Effector memory CD8-positive, alpha-beta T cell (primary cell): ENCODE results near the gene KLK3.

Experiments used
- ATAC-seq: fragments of 150-1000 bp; cut with Tn5 transposase; replicated peaks from 2 replicates; pipeline ENCODE4 v1.10.0; 2021; ENCODE audit warnings: mild to moderate bottlenecking, moderate library complexity
- DNase-seq, 3 experiments: peaks; one replicate each; pipeline ENCODE4 v3.0.0; 2021
- H3K27ac Mint-ChIP-seq, 2 donors: one replicate each; pipeline ENCODE4 v1.8.0; 2022; ENCODE audit warnings: mild to moderate bottlenecking in 2 of 2, mixed read lengths in 2 of 2, moderate library complexity in 2 of 2
- H3K27me3 Mint-ChIP-seq, 2 donors: one replicate each; pipeline ENCODE4 v1.8.0; 2022; ENCODE audit warnings: mixed read lengths in 2 of 2
- H3K36me3 Mint-ChIP-seq: one replicate; pipeline ENCODE4 v1.8.0; 2022; ENCODE audit warnings: mild to moderate bottlenecking, moderate library complexity, mixed read lengths; ENCODE audit not compliant: insufficient read depth
- H3K4me1 Mint-ChIP-seq, 2 donors: one replicate each; pipeline ENCODE4 v1.8.0; 2022; ENCODE audit warnings: low read depth in 2 of 2, mixed read lengths in 2 of 2
- H3K4me3 Mint-ChIP-seq, 2 donors: one replicate each; pipeline ENCODE4 v1.8.0; 2022; ENCODE audit warnings: mild to moderate bottlenecking in 2 of 2, mixed read lengths in 2 of 2, moderate library complexity in 2 of 2
- H3K9me3 Mint-ChIP-seq, 2 donors: one replicate each; pipeline ENCODE4 v1.8.0; 2022; ENCODE audit warnings: mixed read lengths in 2 of 2

Gene KLK3

GRCh38 chr19:50835785-50836542, 18.8 kb upstream of the KLK3 start:
- H3K4me1 Mint-ChIP-seq: peaks cover 11 to 13% of the 10 kb centered on the region in 2 donors
- H3K27me3 Mint-ChIP-seq: peaks cover 60 to 84% of the 10 kb centered on the region in 2 donors
- ATAC-seq (peak; percentile 80), DNase-seq (peak; percentile 36 to 45 (median 40))
- peak overlapping the region; percentile 86 to 88 for H3K4me3 Mint-ChIP-seq
- peaks cover 4% of the 10 kb centered on the region for H3K36me3 Mint-ChIP-seq
- peak overlapping the region in 1 of 2 donors; percentile 71 for H3K27ac Mint-ChIP-seq
- no peaks in the 10 kb centered on the region for H3K9me3 Mint-ChIP-seq

- Mint-ChIP-seq H3K4me3 (peak overlapping the region; percentile 86 to 88), H3K36me3 (peaks cover 4% of the 10 kb centered on the region), H3K4me1 (peaks cover 11 to 13% of the 10 kb centered on the region in 2 donors), H3K27me3 (peaks cover 59 to 81% of the 10 kb centered on the region in 2 donors), H3K9me3 (peaks cover 0 to 2% of the 10 kb centered on the region in 2 donors), H3K27ac (peak overlapping the region in 1 of 2 donors; percentile 71)
- no peak for ATAC-seq
- no peak for DNase-seq
Measured at GRCh38 chr19:50836543-50837195, 18.0 kb upstream of the KLK3 start.

- H3K4me3 Mint-ChIP-seq: peak overlapping the region; percentile 86 to 88
- H3K36me3 Mint-ChIP-seq: peaks cover 4% of the 10 kb centered on the region
- no peak overlapping the region for H3K27ac Mint-ChIP-seq
- peaks cover 11 to 13% of the 10 kb centered on the region in 2 donors for H3K4me1 Mint-ChIP-seq
- peaks cover 52 to 75% of the 10 kb centered on the region in 2 donors for H3K27me3 Mint-ChIP-seq
- peaks cover 0 to 2% of the 10 kb centered on the region in 2 donors for H3K9me3 Mint-ChIP-seq
- DNase-seq: no peak
- no peak for ATAC-seq
Measured at GRCh38 chr19:50837300-50837699, 17.4 kb upstream of the KLK3 start.

DNA sequence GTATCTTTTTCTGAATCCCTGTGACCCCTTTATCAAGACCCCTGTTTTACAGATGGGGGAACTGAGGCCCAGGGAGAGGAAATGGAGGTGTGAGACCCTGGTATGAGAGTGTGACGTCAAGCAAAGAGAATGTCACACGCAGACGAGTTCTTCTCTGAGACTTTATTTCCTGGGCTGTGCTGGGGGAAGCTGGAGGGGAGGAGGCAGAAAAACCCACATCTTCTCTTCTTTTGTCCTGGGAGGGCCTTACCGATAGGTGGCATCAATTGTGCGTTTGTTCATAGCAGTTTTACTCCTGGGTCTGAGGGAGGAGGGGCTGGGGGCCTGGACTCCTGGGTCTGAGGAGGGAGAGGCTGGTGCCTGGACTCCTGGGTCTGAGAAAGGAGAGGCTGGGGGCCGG, 16.5 kb upstream of the KLK3 start:
- H3K27ac Mint-ChIP-seq: no peak overlapping the region
- H3K9me3 Mint-ChIP-seq: peaks cover 2% of the 10 kb centered on the region in 2 donors
- ATAC-seq (no peak), DNase-seq (no peak)
- peaks cover 43 to 66% of the 10 kb centered on the region in 2 donors for H3K27me3 Mint-ChIP-seq
- no peak overlapping the region for H3K4me3 Mint-ChIP-seq
- H3K4me1 Mint-ChIP-seq: peaks cover 11 to 13% of the 10 kb centered on the region in 2 donors
- peaks cover 4% of the 10 kb centered on the region for H3K36me3 Mint-ChIP-seq

DNA sequence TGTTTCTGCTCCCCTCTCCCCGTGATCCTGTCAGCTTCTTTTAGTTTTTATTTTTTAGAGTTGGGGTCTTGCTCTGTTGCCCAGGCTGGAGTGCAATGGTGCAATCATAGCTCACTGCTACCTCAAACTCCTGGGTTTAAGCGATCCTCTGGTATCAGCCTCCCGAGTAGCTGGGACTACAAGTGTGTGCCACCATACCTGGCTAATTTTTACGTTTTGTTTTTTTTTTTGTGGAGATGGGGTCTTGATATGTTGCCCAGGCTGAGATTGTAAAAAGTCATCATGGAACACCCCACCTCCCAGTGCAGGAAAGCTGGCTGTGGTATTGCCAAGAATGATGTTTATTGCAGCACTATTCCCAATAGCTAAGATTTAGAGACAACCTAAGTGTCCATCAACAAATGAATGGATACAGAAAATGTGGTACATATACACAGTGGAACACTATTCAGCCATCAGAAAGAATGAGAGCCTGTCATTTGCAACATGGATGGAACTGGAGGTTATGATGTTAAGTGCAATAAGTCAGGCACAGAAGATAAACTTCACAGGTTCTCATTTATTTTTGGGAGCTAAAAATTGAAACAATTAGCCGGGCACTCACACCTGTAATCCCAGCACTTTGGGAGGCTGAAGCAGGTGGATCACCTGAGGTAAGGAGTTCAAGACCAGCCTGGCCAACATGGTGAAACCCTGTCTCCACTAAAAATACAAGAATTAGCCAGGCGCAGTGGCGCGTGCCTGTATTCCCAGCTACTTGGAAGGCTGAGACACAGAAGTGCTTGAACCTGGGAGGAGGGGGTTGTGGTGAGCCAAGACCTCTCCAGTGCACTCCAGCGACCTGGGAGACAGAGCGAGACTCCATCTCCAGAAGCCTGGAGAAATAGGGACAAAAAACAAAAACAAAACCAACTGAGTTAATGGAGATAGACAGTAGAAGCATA, 14.7 kb upstream of the KLK3 start:
- H3K9me3 Mint-ChIP-seq: peaks cover 2 to 9% of the 10 kb centered on the region in 2 donors
- peaks cover 11 to 13% of the 10 kb centered on the region in 2 donors for H3K4me1 Mint-ChIP-seq
- peaks cover 42 to 72% of the 10 kb centered on the region in 2 donors for H3K27me3 Mint-ChIP-seq
- no peak for DNase-seq
- no peak overlapping the region for H3K4me3 Mint-ChIP-seq
- no peak overlapping the region for H3K27ac Mint-ChIP-seq
- peaks cover 4% of the 10 kb centered on the region for H3K36me3 Mint-ChIP-seq
- no peak for ATAC-seq

DNA sequence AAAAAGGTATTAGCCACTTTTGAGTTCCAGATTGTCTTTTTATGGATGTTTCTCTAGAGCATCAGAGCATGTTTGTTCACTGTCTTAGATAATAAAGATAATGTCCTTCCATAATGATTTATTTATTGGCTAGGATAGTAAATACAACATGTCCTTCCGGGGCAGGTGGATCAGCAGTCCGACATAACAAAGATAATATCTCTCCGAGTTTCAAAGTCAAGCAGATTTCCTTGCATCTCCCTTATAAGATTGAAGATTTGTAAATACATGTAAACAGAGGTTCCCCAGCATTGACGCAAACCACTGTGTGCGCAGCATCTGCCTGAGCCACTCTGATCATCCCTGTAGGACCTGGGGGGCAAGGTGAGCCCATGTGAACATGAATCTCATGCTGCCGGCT, 12.6 kb upstream of the KLK3 start:
- H3K4me1 Mint-ChIP-seq: no peaks in the 10 kb centered on the region
- H3K9me3 Mint-ChIP-seq: peaks cover 2 to 9% of the 10 kb centered on the region in 2 donors
- no peak for DNase-seq
- no peak for ATAC-seq
- peaks cover 33 to 52% of the 10 kb centered on the region in 2 donors for H3K27me3 Mint-ChIP-seq
- no peak overlapping the region for H3K27ac Mint-ChIP-seq
- no peak overlapping the region for H3K4me3 Mint-ChIP-seq
- H3K36me3 Mint-ChIP-seq: no peaks in the 10 kb centered on the region

GRCh38 chr19:50843205-50843604, 11.5 kb upstream of the KLK3 start:
- H3K36me3 Mint-ChIP-seq: no peaks in the 10 kb centered on the region
- H3K27me3 Mint-ChIP-seq: peaks cover 26 to 42% of the 10 kb centered on the region in 2 donors
- H3K4me1 Mint-ChIP-seq: no peaks in the 10 kb centered on the region
- ATAC-seq: no peak
- no peak for DNase-seq
- H3K4me3 Mint-ChIP-seq: no peak overlapping the region
- no peak overlapping the region for H3K27ac Mint-ChIP-seq
- peaks cover 2 to 9% of the 10 kb centered on the region in 2 donors for H3K9me3 Mint-ChIP-seq

DNA sequence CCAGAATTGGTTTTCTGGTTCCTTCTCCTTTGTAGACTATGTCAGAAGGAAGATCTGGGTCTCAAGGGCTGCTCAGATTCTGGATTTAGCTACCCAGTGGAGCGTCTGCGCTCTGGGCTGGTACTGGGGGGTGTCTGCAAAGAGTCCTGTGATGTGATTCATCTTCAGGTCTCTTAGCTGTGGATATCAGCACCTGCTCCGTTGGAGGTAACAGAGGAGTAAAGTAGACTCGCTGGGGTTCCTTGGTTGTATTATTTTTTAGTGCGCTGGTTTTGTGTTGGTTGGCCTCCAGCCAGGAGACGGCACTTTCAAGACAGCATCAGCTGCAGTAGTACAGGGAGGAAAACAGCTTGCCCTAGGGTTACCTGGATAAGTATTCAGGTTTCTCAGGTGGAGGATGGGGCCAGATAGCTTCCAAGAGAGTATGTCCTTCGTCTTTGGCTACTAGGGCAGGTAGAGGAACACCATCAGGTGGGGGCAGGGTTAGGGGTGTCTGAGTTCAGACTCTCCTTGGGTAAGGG, 11.0 kb upstream of the KLK3 start:
- no peaks in the 10 kb centered on the region for H3K36me3 Mint-ChIP-seq
- no peak overlapping the region for H3K27ac Mint-ChIP-seq
- H3K9me3 Mint-ChIP-seq: peaks cover 2 to 9% of the 10 kb centered on the region in 2 donors
- H3K4me3 Mint-ChIP-seq: no peak overlapping the region
- no peak for ATAC-seq
- no peaks in the 10 kb centered on the region for H3K4me1 Mint-ChIP-seq
- no peak for DNase-seq
- peaks cover 28 to 42% of the 10 kb centered on the region in 2 donors for H3K27me3 Mint-ChIP-seq

DNA sequence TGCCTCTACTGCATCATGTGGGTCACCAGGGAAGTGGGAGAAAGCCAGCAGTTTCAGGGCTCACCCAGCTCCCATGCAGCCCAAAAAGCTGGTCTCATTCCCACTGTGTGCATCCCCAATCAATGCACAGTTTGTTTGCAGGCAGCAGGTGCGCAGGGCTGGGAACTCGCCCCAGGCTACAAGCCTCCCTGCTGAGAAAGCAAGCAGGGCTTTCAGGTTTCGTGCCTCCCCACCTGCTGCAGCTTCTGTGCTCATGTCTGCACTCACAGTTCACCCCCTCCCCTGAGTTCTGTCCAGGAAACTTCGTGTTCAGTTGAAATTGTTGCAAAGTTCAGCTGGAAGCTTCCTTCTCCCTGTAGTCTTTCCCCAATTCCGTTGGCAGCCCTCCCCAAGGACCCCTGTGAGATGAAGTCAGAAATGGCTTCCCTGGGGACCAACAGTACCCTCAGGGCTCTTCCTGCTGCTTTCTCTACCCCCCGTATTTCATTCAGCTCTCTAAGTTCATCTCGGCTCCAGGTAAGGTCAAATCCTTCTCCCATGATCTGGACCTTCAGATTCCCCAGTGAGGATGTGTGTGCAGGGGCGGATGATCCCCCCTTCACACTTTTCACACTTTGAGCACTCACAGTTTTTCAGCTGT, 10.3 kb upstream of the KLK3 start:
- Mint-ChIP-seq H3K27me3 (peaks cover 32 to 42% of the 10 kb centered on the region in 2 donors), H3K4me3 (no peak overlapping the region), H3K4me1 (no peaks in the 10 kb centered on the region), H3K36me3 (no peaks in the 10 kb centered on the region), H3K9me3 (peaks cover 2 to 9% of the 10 kb centered on the region in 2 donors), H3K27ac (no peak overlapping the region)
- no peak for ATAC-seq
- DNase-seq: no peak

- H3K4me1 Mint-ChIP-seq: no peaks in the 10 kb centered on the region
- H3K27me3 Mint-ChIP-seq: peaks cover 59 to 63% of the 10 kb centered on the region in 2 donors
- no peaks in the 10 kb centered on the region for H3K36me3 Mint-ChIP-seq
- no peak overlapping the region for H3K27ac Mint-ChIP-seq
- H3K4me3 Mint-ChIP-seq: no peak overlapping the region
- H3K9me3 Mint-ChIP-seq: peaks cover 0 to 4% of the 10 kb centered on the region in 2 donors
- no peak for ATAC-seq
- DNase-seq: no peak
Measured at GRCh38 chr19:50850738-50851137, 4.0 kb upstream of the KLK3 start.

DNA sequence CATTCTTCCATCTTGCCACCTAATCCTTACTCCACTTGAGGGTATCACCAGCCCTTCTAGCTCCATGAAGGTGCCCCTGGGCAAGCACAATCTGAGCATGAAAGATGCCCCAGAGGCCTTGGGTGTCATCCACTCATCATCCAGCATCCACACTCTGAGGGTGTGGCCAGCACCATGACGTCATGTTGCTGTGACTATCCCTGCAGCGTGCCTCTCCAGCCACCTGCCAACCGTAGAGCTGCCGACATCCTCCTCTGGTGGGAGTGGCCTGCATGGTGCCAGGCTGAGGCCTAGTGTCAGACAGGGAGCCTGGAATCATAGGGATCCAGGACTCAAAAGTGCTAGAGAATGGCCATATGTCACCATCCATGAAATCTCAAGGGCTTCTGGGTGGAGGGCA, 3.1 kb upstream of the KLK3 start:
- H3K27me3 Mint-ChIP-seq: peaks cover 68 to 72% of the 10 kb centered on the region in 2 donors
- DNase-seq: no peak
- peaks cover 0 to 4% of the 10 kb centered on the region in 2 donors for H3K9me3 Mint-ChIP-seq
- no peak overlapping the region for H3K4me3 Mint-ChIP-seq
- H3K27ac Mint-ChIP-seq: no peak overlapping the region
- H3K36me3 Mint-ChIP-seq: no peaks in the 10 kb centered on the region
- H3K4me1 Mint-ChIP-seq: no peaks in the 10 kb centered on the region
- ATAC-seq: no peak

DNA sequence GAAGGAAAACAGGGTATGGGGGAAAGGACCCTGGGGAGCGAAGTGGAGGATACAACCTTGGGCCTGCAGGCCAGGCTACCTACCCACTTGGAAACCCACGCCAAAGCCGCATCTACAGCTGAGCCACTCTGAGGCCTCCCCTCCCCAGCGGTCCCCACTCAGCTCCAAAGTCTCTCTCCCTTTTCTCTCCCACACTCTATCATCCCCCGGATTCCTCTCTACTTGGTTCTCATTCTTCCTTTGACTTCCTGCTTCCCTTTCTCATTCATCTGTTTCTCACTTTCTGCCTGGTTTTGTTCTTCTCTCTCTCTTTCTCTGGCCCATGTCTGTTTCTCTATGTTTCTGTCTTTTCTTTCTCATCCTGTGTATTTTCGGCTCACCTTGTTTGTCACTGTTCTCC, 2.7 kb downstream of the KLK3 start:
- Mint-ChIP-seq H3K36me3 (no peaks in the 10 kb centered on the region), H3K4me3 (no peak overlapping the region), H3K4me1 (no peaks in the 10 kb centered on the region), H3K9me3 (peaks cover 0 to 1% of the 10 kb centered on the region in 2 donors), H3K27me3 (peaks cover 74 to 79% of the 10 kb centered on the region in 2 donors), H3K27ac (no peak overlapping the region)
- no peak for DNase-seq
- ATAC-seq: no peak
